HG03558 (cell line): ENCODE data around the gene LYPLA2.
"Not testable (repeated sequence)": the region's sequence is repeated elsewhere in the genome, so short reads cannot be mapped to it uniquely, and the experiment has no call there.

Experiments used
- ATAC-seq: cut with Tn5 transposase; IDR thresholded peaks from one replicate; pipeline ENCODE4 v1.9.1; 2021; ENCODE audit warnings: moderate number of reproducible peaks; ENCODE audit not compliant: unreplicated experiment; ENCODE audit errors: extremely low read depth

LYPLA2 gene

DNA sequence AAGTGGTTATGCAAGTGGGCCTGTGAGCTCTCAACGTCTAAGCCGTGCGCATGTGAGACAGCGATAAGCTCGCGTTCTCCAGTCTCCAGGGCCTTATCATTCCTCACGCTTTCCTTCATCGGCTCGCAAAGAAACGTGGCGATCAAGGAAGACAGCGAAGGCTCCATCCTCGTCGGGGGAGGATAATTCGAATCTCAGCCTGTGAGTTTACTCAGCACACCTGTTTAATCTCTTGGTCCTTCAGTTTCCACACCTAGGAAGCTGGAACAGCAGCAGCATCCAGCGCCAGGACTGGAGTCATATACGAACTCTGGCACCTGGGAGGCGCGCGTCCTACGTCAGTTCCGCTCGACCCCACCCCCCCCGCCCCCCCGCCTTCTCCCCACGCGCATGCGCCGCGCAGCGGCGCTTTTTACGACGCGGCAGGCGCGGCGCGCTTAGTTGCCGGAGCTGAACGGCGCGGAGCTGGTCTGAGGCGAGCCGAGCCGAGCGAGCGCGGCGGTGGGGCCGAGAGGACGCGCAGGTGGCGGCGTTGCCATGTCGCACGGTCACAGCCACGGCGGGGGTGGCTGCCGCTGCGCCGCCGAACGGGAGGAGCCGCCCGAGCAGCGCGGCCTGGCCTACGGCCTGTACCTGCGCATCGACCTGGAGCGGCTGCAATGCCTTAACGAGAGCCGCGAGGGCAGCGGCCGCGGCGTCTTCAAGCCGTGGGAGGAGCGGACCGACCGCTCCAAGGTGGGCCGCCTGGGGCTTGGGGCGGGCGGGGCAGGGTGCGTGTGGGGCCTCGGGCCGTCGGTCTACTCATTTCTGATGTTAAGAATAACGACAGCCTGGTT, 12.7 kb upstream of the LYPLA2 start, which contains the start of gene PITHD1:
Gene PITHD1 (plus strand): TSS at position 440 of the 836 bp plus-strand sequence. CDS start 98 bp downstream, at position 538.
- ATAC-seq = no peak

DNA sequence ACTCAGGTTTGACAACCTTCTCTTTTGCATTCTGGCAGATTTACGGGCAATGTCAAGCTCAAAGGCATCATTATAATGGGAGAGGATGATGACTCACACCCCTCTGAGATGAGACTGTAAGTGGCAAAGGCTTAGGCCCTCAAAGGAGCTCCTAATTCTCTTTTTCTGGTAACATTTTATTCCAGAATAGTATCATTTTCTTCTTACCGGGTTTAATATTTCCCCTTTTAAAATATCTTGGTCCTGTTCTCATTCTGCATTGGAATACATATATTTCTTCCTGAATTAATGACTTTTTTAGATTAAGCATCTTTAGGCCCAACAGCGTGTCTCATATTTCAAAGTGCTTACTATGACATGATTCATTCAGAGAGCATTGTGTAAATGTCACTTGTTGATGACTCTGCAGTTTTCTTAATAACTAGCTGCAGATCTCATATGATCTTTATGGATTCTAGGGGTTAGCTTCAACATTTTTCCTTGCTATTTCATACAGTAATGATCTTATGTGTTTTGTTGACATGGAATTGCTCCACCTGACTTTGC, 11.0 kb upstream of the LYPLA2 start:
- ATAC-seq = no peak

DNA sequence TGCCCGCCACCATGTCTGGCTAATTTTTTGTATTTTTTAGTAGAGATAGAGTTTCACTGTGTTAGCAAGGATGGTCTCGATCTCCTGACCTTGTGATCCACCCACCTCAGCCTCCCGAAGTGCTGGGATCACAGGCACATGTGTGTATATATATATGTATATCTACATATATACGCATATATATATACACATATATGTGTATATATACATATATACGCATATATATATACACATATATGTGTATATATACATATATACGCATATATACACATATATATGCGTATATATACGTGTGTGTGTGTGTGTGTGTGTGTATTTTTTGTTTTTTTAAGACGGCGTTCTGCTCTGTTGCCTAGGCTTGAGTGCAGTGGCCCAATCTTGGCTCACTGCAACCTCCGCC, 7.8 kb upstream of the LYPLA2 start:
- not testable (repeated sequence) for ATAC-seq

DNA sequence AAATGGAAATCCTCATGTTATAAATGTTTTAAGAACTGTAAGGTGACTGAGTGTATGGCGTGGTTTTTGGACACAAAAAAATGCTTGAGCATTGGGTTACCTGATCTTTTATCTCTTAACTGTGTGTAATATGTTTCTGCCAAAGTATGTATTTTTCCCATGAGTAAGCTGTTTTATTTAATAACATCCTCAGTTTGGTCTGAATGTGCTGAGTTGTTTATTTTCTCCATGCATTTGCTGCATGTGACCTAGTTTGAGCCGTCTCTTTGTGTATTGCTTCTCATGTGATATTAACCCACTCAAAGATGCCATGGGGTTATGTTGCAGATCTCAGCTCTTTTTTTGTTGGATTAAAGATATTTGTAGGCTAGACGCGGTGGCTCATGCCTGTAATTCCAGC, 6.1 kb upstream of the LYPLA2 start:
- no peak for ATAC-seq

DNA sequence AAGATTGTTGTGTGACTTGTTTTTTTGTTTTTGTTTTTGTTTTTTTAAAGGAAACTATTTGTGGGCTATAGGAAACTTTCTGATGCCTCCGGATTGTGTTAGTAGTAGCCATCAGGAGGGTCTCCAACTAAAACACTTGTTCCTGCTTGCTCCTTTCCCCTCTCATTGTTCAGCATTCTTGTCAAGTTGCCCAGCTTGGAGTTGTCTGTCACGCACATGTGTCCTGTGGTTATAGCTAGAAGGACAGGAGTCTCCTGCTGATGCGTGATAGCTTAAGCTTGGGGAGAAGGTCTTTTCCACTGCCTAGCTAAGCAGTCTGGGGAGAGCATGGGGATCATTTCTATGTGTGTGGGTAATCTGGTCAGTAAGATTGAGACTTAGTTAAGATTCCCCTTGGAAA, 3.2 kb upstream of the LYPLA2 start:
- ATAC-seq = no peak

DNA sequence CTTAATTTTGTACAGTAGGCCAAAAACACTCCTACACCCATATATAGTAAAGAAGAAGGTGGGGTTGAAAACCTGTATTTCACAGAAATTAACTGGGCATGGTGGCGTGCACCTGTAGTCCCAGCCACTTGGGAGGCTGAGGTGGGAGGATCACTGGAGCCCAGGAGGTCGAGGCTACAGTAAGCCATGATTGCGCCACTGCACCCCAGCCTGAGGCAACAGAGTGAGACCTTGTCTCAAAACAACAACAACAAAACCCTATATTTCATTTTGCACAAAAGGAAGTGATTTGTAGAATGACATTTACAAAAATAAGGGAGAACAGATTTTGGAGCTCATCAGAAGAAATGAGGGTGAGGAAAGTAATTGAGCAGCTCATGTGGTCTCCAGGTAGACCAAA, 2.2 kb upstream of the LYPLA2 start:
- ATAC-seq = no peak

DNA sequence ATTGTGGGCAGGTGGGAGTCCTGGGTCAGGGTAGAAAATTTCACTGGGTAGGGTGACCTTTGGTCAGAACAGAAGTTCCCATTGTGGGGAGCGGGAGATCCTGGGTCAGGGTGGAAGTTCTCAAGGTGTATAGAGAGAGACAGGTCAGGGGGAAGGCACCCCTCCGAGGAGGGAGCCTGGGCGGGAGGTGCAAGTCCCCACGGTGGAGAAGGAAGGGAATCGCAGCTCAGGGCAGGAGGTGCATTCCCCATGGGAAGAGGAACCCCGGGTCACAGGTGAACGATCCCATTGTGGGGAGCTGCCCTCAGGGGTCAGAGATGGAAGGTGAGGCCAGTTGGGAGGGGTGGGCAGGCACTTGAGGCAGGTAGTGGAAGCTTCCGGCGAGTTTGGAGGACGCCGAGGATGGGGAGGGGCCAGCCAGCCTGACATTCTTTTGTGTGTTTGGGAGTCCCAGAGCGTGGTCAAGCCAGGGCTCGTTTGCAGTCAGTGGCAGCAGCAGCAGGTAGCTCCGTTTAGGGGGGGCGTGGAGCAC, 637 bp downstream of the LYPLA2 start:
- no peak for ATAC-seq

DNA sequence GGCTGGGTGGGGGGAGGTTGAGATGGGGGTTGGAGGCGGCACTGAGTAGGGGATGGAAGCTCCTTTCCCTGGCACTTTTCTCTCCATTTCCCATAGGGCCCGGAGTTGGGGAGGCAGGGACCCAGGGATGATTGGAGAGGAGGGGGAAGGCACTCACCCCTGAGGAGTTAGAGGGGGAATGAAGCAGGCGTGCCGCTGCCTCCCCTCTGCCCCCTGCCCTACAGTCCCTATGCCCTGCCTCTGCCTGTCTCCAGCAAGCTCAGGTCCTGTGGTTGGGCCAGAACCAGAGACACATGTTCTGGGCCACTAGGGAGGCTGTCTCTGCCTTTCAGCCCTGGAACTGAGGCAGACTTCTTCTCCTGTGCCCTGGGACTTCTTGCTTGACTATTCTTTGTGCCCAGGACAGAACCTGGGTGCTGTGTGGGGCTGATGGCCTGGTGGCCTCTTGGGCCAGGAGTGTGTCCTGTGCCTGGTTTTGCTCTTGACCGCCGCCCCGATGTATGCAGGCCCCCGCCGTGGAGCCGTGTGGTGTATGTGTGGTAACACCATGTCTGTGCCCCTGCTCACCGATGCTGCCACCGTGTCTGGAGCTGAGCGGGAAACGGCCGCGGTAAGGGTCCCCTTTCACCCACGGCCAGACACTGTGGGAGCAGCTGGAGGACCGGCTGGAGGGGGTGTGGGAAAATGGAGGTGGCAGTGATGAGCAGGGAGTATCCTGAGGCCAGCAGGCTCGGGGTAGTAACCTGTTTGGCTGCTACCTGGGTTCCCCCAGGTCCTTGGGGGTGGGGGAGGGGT, 1.4 kb downstream of the LYPLA2 start:
- ATAC-seq = no peak

DNA sequence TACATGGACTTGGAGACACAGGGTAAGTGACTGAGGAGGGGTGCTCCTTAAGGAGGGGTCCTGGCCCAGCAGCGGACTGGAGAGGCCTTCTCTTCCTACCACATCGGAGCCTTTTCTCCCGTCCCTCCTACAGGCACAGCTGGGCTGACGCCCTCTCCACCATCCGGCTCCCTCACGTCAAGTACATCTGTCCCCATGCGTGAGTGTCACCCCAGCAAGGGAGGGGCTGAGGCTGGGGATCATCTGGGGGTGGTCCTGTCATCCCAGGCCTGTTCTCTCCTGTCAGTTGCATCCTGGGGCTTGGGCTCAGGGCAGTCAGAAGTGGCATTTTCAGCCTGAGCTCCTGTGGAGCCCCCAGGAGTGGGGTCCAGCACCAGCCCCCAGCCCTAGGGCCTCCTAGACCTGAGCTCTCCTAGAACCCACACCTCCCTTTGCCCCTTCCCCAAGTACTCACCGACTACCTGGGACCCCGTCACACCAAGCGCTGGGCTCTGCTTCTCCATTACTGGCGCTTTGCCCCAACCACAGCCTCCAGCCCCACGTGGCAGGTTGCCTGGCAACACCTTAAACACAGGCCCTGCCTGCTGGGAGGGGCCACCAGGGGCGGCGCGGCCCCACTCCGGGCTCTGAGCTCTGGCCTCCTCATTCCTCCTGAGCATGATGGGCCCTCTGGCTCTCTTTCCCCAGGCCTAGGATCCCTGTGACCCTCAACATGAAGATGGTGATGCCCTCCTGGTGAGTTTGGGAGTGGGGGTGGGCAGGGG, 2.3 kb downstream of the LYPLA2 start:
- ATAC-seq = no peak

DNA sequence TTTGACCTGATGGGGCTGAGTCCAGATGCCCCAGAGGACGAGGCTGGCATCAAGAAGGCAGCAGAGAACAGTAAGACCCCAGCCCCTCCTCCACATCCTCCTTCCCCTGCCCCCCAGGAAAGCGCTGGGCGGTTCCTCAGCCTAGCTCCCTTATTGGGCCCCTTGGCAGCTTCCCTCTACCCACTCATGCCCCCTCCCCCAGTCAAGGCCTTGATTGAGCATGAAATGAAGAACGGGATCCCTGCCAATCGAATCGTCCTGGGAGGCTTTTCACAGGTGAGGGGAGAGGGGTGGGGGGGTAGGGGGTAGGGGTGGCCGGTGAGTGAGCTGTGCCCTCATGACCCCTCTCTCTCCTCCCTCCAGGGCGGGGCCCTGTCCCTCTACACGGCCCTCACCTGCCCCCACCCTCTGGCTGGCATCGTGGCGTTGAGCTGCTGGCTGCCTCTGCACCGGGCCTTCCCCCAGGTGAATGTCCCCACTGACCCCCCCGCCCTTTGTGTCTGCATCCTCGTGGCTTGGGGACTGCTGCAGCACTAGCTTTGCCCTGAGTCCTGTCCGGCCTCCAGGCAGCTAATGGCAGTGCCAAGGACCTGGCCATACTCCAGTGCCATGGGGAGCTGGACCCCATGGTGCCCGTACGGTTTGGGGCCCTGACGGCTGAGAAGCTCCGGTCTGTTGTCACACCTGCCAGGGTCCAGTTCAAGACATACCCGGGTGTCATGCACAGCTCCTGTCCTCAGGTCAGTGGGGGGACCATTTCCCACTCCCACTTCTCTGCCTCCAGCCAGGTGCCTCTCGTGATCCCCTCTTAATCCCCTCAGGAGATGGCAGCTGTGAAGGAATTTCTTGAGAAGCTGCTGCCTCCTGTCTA, 3.2 kb downstream of the LYPLA2 start:
- ATAC-seq = no peak

DNA sequence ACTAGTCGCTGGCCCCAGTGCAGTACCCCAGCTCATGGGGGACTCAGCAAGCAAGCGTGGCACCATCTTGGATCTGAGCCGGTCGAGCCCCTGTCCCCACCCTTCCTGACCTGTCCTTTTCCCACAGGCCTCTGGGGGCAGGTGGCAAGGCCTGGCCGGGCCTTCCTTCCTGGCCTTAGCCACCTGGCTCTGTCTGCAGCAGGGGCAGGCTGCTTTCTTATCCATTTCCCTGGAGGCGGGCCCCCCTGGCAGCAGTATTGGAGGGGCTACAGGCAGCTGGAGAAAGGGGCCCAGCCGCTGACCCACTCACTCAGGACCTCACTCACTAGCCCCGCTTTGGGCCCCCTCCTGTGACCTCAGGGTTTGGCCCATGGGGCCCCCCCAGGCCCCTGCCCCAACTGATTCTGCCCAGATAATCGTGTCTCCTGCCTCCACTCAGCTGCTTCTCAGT, 3.8 kb downstream of the LYPLA2 start:
- not testable (repeated sequence) for ATAC-seq

DNA sequence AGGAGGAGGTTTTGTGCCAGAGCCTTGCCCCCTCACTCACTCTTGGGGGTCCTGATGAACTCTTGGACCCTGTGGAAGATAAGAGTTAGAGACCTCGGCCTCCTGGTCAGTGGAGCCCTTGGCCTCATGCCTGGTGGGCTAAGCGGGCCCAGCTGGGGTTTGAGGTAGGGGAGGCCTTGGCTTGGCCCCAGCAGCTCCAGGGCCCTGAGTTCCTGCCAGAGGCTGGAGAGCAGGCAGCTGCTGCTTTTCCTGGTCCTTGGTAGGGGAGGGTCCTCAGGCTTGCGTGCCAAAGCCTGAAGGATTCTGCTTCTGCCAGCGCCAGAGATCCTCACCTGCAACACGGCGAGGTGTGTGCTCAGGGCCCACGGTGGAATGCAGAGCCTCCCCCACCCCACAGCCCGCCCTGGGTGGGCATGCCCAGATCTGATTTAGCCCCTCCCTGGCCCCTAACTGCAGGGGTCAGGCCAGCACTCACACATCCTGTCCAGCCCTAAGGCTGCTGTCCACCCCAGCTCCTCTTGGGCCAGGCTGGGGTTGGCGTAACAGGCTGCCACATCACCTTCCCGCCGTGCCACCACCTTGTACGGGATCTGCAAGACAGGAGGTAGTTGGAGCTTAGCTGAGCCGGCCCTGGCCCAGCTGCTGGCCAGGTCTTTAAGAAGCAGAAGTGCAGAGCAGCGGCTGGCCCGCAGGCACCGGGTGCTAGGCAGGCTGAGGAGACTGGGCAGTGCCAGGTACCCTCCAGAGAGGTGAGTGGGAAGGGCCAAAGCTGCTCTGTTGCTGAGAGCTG, 4.9 kb downstream of the LYPLA2 start:
- ATAC-seq = no peak

DNA sequence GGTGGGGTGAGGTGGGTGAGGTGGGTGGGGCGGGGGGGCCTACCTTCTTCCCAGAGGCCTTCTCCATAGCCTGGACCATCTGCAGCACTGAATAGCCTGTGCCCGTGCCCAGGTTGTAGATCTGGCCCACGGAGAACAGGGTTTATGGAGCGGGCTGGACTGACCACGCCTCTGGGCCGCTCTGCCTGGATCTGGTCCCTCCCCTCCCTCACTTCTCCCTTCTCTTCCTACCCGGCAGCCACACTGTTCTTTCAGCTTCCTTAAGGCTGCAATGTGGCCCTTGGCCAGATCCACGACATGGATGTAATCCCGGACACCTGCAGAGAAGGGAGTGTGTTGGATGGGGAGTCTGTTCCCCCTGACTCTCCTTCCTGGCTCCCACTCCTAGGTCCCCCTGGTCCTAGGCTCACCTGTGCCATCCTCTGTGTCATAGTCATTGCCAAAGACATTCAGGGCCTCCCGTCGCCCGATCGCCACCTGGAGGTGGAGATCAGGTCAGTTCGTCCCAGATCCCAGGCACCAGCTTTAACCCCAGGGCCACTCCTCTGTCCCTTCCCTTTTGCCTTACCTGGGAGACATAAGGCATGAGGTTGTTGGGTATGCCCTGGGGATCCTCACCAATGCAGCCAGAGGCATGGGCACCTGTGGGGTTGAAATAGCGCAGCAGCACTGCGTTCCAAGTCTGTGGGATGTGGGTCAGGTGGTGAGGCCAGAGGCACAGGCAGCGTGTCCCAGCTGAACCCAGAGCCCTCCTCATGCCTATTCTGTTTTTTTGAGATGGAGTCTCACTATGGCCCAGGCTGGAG, 5.7 kb downstream of the LYPLA2 start:
- ATAC-seq = no peak

DNA sequence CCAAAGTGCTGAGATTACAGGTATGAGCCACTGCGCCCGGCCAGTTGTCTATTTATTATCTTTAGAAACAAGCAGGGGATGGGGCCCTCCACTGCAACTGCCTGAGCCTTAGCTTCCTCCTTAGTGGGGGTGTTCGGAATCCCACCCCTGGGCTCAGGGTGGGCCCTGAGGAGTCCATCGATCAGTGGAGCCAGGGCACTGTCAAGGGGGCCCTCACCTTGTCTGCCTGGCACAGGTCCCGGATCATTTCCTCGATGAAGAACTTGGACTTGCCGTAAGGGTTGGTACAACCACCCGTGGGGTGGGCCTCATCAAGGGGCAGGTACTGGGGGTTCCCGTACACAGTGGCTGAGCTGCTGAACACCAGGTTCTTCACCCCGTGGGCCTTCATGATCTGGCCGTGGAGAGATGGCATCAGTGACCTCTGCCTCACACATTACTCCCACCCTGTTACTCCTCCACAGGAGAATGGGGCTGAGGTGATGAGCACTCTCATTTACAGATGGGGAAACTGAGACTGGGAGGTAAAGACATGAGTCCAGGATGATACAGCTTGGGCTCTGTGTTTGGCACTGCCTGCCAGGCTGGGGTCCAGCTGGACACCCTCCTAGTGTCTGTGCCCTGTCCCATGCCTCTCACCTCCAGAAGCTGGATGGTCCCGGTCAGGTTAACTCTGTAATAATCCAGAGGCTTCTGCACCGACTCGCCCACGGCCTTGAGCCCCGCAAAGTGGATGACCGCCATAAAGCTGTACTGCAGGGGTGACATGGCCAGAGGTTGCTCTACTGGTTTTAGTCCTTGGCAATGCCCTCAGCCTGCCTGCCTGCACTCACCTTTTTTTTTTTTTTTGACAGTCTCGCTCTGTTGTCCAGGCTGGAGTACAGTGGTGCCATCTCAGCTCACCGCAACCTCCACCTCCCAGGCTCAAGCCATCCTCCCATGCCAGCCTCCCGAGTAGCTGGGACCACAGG, 6.8 kb downstream of the LYPLA2 start:
- no peak for ATAC-seq

DNA sequence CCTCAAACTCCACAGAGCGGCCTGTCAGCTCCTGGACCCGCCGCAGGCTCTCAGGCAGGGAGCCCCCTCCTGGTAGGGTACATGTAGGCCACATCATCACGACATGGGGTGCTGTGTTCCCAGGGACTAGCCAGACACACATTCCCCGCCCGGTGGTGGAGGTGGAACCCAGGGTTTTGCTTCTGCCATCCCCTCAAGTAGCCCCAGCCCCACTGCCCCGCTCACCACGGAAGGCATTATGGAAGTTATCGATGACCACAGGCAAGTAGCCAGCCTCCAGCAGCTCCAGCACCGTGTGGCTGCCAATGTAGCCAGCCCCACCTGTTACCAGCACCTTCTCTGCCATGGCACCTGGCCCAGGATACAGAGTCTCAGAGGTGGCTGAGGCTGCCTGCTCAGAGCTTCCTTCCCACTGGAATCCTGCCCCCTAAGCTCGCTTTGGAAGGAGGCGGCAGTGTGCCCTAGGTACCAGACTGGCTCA, 7.8 kb downstream of the LYPLA2 start:
- no peak for ATAC-seq

DNA sequence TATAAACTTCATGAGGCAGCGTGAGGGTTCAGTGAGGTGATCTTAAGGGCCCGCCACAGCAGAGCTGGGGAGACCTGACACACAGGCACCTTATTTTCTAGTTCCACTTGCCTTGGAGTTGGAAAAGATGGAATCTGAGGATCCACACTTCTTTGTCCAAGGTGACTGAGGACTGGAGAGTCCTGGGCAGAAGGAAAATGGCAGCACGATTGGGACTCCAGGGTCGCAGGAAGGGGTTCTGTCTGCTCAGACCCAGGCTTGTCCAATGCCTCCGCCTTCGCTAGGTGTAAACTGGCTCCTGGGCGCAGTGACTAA, 8.3 kb downstream of the LYPLA2 start:
- ATAC-seq = no peak
